ENCODE data around the gene SRGAP3. TPM values are rescaled to one million over a fixed set of nuclear protein-coding genes. Genes with fewer than 3 reads are reported as not detected.

SRGAP3 gene
- total RNA-seq, 1 experiment from 2014 or later, result 0.69 TPM

- no peak for DNase-seq (ENCODE audit: low spot score)
- Histone ChIP-seq H3K36me3 (ENCODE audit: insufficient read depth, low read length, poor library complexity, severe bottlenecking) (no peaks in the 10 kb centered on the region), H3K27ac (ENCODE audit: low read depth, low read length, poor library complexity, severe bottlenecking) (no peak overlapping the region), H3K27me3 (replicated peaks; ENCODE audit: insufficient read depth, low read depth, low read length, poor library complexity) (no peaks in the 10 kb centered on the region), H3K4me1 (ENCODE audit: insufficient read depth, low read length, poor library complexity, severe bottlenecking) (no peaks in the 10 kb centered on the region), H3K9me3 (ENCODE audit: low read depth, low read length, poor library complexity, severe bottlenecking) (peaks cover 8% of the 10 kb centered on the region), H3K4me3 (ENCODE audit: low read depth, low read length, poor library complexity, severe bottlenecking) (no peak overlapping the region)
- no TSS peak for BruUV-seq (replicated peaks)
- intact Hi-C loops (cut with micrococcal nuclease; ENCODE audit: unreplicated experiment), result no loop called here
- ChIA-PET POLR2A (ENCODE audit: low non-redundant PET) (no interaction called here), CTCF (no interaction called here)
- TF ChIP-seq CTCF (conservative IDR thresholded peaks at IDR 0.05; ENCODE audit: low read depth, low read length) (no peak), EZH2 (IDR thresholded peaks at IDR 0.05; ENCODE audit: borderline replicate concordance, low read depth, low read length, poor library complexity, severe bottlenecking) (no peak)
These were observed 98.2 kb downstream of the SRGAP3 start for GRCh38 chr3:9151240-9151639.

GRCh38 chr3:9149566-9149965, 99.9 kb downstream of the SRGAP3 start:
- Histone ChIP-seq H3K4me1 (ENCODE audit: insufficient read depth, low read length, poor library complexity, severe bottlenecking) (no peaks in the 10 kb centered on the region), H3K4me3 (ENCODE audit: low read depth, low read length, poor library complexity, severe bottlenecking) (no peak overlapping the region), H3K9me3 (ENCODE audit: low read depth, low read length, poor library complexity, severe bottlenecking) (peaks cover 8% of the 10 kb centered on the region), H3K36me3 (ENCODE audit: insufficient read depth, low read length, poor library complexity, severe bottlenecking) (no peaks in the 10 kb centered on the region), H3K27ac (ENCODE audit: low read depth, low read length, poor library complexity, severe bottlenecking) (no peak overlapping the region), H3K27me3 (replicated peaks; ENCODE audit: insufficient read depth, low read depth, low read length, poor library complexity) (no peaks in the 10 kb centered on the region)
- ChIA-PET CTCF (no interaction called here), POLR2A (ENCODE audit: low non-redundant PET) (no interaction called here)
- intact Hi-C loops (cut with micrococcal nuclease; ENCODE audit: unreplicated experiment), result no loop called here
- BruUV-seq (replicated peaks), result no TSS peak
- no peak for DNase-seq (ENCODE audit: low spot score)
- TF ChIP-seq EZH2 (IDR thresholded peaks at IDR 0.05; ENCODE audit: borderline replicate concordance, low read depth, low read length, poor library complexity, severe bottlenecking) (no peak), CTCF (conservative IDR thresholded peaks at IDR 0.05; ENCODE audit: low read depth, low read length) (no peak)

- H3K4me3 ChIP-seq (ENCODE audit: low read depth, low read length, poor library complexity, severe bottlenecking), result no peak overlapping the region
- TF ChIP-seq CTCF (conservative IDR thresholded peaks at IDR 0.05; ENCODE audit: low read depth, low read length), result no peak
- no peak overlapping the region for H3K27ac ChIP-seq (ENCODE audit: low read depth, low read length, poor library complexity, severe bottlenecking)
- no peaks in the 10 kb centered on the region for H3K27me3 ChIP-seq (replicated peaks; ENCODE audit: insufficient read depth, low read depth, low read length, poor library complexity)
- DNase-seq (ENCODE audit: low spot score), result no peak
- POLR2A ChIA-PET (ENCODE audit: low non-redundant PET), result no interaction called here
- CTCF ChIA-PET, result no interaction called here
- BruUV-seq (replicated peaks), result no TSS peak
- intact Hi-C loops (cut with micrococcal nuclease; ENCODE audit: unreplicated experiment), result no loop called here
- H3K9me3 ChIP-seq (ENCODE audit: low read depth, low read length, poor library complexity, severe bottlenecking), result peaks cover 8% of the 10 kb centered on the region
- H3K4me1 ChIP-seq (ENCODE audit: insufficient read depth, low read length, poor library complexity, severe bottlenecking), result no peaks in the 10 kb centered on the region
- H3K36me3 ChIP-seq (ENCODE audit: insufficient read depth, low read length, poor library complexity, severe bottlenecking), result no peaks in the 10 kb centered on the region
These were observed 101.6 kb downstream of the SRGAP3 start for GRCh38 chr3:9147896-9148266.

Measured in A673 (cell line).